Mammary epithelial cell (primary cell): ENCODE results near the gene HRH2.

ENCODE experiments used
- CTCF ChIP-seq, 2 donors: IDR thresholded peaks in 1 of 2; conservative IDR thresholded peaks in 1 of 2; 2 replicates each; pipeline ENCODE4 v1.5.1; 2011 to 2012; ENCODE audit warnings: inconsistent platforms in 2 of 2, low read length in 2 of 2, mild to moderate bottlenecking in 2 of 2, control low read depth in 1 of 2, low read depth in 1 of 2; ENCODE audit not compliant: insufficient read depth in 1 of 2; ENCODE audit errors: extremely low read depth in 1 of 2
- EZH2 ChIP-seq: IDR thresholded peaks from 2 replicates; pipeline ENCODE4 v1.6.1; 2012; ENCODE audit warnings: low read length, inconsistent platforms, borderline replicate concordance

GRCh38 chr5:175620527-175620926 is 37.3 kb upstream of the HRH2 start:
- TF ChIP-seq CTCF (conservative IDR thresholded peaks at IDR 0.05 in 1 of 2, IDR thresholded peaks at IDR 0.05 in 1 of 2; ENCODE audit: extremely low read depth in 1 of 2, insufficient read depth in 1 of 2, low read depth in 1 of 2, low read length in 2 of 2) (no peak), EZH2 (no peak)
